HEK293 (cell line): ENCODE measurements around the gene DISC1.

ENCODE experiments used
- CTCF ChIA-PET: fragments of 350-600 bp; formaldehyde crosslinking; extraction: SDS; loops from one replicate; lab custom pipeline; 2021; ENCODE audit warnings: antibody characterized with exemption; lab: Yijun Ruan, JAX
- POLR2A ChIA-PET: fragments of 300-600 bp; formaldehyde crosslinking; extraction: SDS; loops from one replicate; lab custom pipeline; 2020; ENCODE audit warnings: antibody characterized with exemption, inconsistent platforms; lab: Yijun Ruan, JAX
- H3K27ac ChIP-seq: fragments of 200-500 bp; sonication (Bioruptor generic); 2 replicates; pipeline ENCODE4 v1.5.1; 2014; ENCODE audit warnings: low read depth, low read length, control low read depth, inconsistent platforms; ENCODE audit errors: extremely low read depth
- H3K36me3 ChIP-seq, 2 experiments: fragments of 200-500 bp in 1 of 2; sonication (Bioruptor generic) in 1 of 2; 1 replicate in 1 of 2; 2 replicates in 1 of 2; pipeline ENCODE4 v1.5.1; 2014 to 2017; ENCODE audit warnings: inconsistent platforms in 2 of 2, low read length in 2 of 2; ENCODE audit not compliant: control insufficient read depth in 2 of 2, insufficient read depth in 1 of 2
- H3K4me1 ChIP-seq: fragments of 200-500 bp; sonication (Bioruptor generic); 2 replicates; pipeline ENCODE4 v1.5.1; 2014; ENCODE audit warnings: mild to moderate bottlenecking, low read length, inconsistent platforms; ENCODE audit not compliant: control insufficient read depth, insufficient read depth
- H3K4me3 ChIP-seq: 2 replicates; pipeline ENCODE4 v1.5.1; 2011; ENCODE audit warnings: low read depth, mild to moderate bottlenecking, control low read depth, low read length, moderate library complexity
- H3K9me3 ChIP-seq: fragments of 200-500 bp; sonication (Bioruptor generic); 2 replicates; pipeline ENCODE4 v1.5.1; 2014; ENCODE audit warnings: low read depth, low read length, inconsistent platforms; ENCODE audit not compliant: control insufficient read depth, insufficient read depth
- BCL11B ChIP-seq: fragments of 450-650 bp; formaldehyde crosslinking; IDR thresholded peaks from 2 replicates; pipeline ENCODE4 v1.5.1; 2016; ENCODE audit warnings: low read depth, missing biosample characterization, missing genetic modification characterization
- KLF1 ChIP-seq: fragments of 450-650 bp; formaldehyde crosslinking; IDR thresholded peaks from 2 replicates; pipeline ENCODE4 v1.5.1; 2016; ENCODE audit warnings: missing biosample characterization, missing genetic modification characterization
- KLF8 ChIP-seq: fragments of 450-650 bp; formaldehyde crosslinking; IDR thresholded peaks from 2 replicates; pipeline ENCODE4 v1.5.1; 2016; ENCODE audit warnings: missing biosample characterization, missing genetic modification characterization
- PRDM1 ChIP-seq: fragments of 450-650 bp; formaldehyde crosslinking; IDR thresholded peaks from 2 replicates; pipeline ENCODE4; 2016; ENCODE audit warnings: missing biosample characterization, missing genetic modification characterization
- ZBTB1 ChIP-seq: fragments of 450-650 bp; formaldehyde crosslinking; IDR thresholded peaks from 2 replicates; pipeline ENCODE4 v1.5.1; 2016; ENCODE audit warnings: missing biosample characterization, missing genetic modification characterization
- ZNF19 ChIP-seq: fragments of 450-650 bp; formaldehyde crosslinking; IDR thresholded peaks from 2 replicates; pipeline ENCODE4; 2016; ENCODE audit warnings: missing biosample characterization, missing genetic modification characterization, low read depth
- ZNF2 ChIP-seq: fragments of 450-650 bp; formaldehyde crosslinking; IDR thresholded peaks from 2 replicates; pipeline ENCODE4 v1.5.1; 2016; ENCODE audit warnings: missing biosample characterization, missing genetic modification characterization
- ZNF211 ChIP-seq: fragments of 450-650 bp; formaldehyde crosslinking; IDR thresholded peaks from 2 replicates; pipeline ENCODE4 v1.5.1; 2016; ENCODE audit warnings: low read depth, missing biosample characterization, missing genetic modification characterization
- ZNF223 ChIP-seq: fragments of 450-650 bp; formaldehyde crosslinking; IDR thresholded peaks from 2 replicates; pipeline ENCODE4 v1.5.1; 2016; ENCODE audit warnings: missing biosample characterization, missing genetic modification characterization
- ZNF335 ChIP-seq: fragments of 450-650 bp; formaldehyde crosslinking; conservative IDR thresholded peaks from 2 replicates; pipeline ENCODE4 v1.5.1; 2016; ENCODE audit warnings: missing biosample characterization, missing genetic modification characterization
- ZNF433 ChIP-seq: fragments of 450-650 bp; formaldehyde crosslinking; IDR thresholded peaks from 2 replicates; pipeline ENCODE4 v1.5.1; 2016; ENCODE audit warnings: missing biosample characterization, missing genetic modification characterization, low read depth
- ZNF513 ChIP-seq: fragments of 450-650 bp; IDR thresholded peaks from 2 replicates; pipeline ENCODE4 v1.5.1; 2018; ENCODE audit warnings: missing biosample characterization, missing genetic modification characterization
- ZNF558 ChIP-seq: fragments of 450-650 bp; formaldehyde crosslinking; IDR thresholded peaks from 2 replicates; pipeline ENCODE4 v1.5.1; 2016; ENCODE audit warnings: missing biosample characterization, missing genetic modification characterization
- ZNF660 ChIP-seq: fragments of 450-650 bp; IDR thresholded peaks from 2 replicates; pipeline ENCODE4 v1.5.1; 2018; ENCODE audit warnings: missing biosample characterization, mild to moderate bottlenecking, missing genetic modification characterization
- ZNF843 ChIP-seq: fragments of 450-650 bp; formaldehyde crosslinking; IDR thresholded peaks from 2 replicates; pipeline ENCODE4 v1.5.1; 2016; ENCODE audit warnings: missing biosample characterization, missing genetic modification characterization
- ZSCAN16 ChIP-seq: fragments of 450-650 bp; formaldehyde crosslinking; IDR thresholded peaks from 2 replicates; pipeline ENCODE4 v1.5.1; 2016; ENCODE audit warnings: missing biosample characterization, missing genetic modification characterization
- TF ChIP-seq, protein P1 (sequence below): fragments of 450-650 bp; formaldehyde crosslinking; IDR thresholded peaks from 2 replicates; pipeline ENCODE4 v1.5.1; 2016; ENCODE audit warnings: missing biosample characterization, missing genetic modification characterization
- TF ChIP-seq, protein P2 (sequence below): fragments of 450-650 bp; formaldehyde crosslinking; IDR thresholded peaks from 2 replicates; pipeline ENCODE4 v1.5.1; 2016; ENCODE audit warnings: missing biosample characterization, missing genetic modification characterization
- TF ChIP-seq, protein P3 (sequence below): fragments of 450-650 bp; formaldehyde crosslinking; IDR thresholded peaks from 2 replicates; pipeline ENCODE4 v1.5.1; 2017; ENCODE audit warnings: missing biosample characterization, missing genetic modification characterization

The DISC1 gene

DNA sequence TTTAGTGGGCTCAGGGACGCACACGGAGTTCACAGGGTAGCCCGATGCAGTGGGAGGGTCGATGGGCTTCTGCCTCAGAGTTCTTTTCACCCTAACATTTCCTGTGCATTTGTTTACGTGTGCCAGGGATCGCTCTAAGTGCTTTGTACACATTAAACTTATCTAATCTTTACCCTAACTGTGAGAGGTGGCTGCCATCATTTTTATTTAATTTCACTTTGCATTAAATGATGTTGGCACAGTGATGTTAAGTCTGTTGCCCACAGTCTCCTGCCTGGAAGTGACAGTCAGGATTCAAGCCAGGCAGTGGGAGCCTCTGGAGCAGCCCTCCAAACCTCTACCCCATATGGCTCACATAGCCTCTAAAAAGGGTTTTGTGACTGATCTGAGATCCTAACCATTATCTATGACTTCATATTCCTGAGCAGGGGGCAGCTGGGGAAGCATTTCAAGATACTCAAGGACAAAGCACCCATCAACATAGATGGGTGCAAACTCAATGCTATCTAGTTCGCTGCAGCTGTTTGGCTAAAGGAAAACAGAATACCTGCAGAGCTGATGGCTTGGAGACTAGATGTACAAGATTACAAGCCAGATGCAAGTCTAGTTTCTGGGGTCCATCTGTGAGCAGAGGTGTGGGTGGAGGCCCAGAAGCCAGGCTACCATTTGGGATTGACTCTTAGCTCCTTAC, 303.8 kb downstream of the DISC1 start:
- ChIA-PET POLR2A (no interaction called here), CTCF (interaction anchor here (0.6 to 1.6 kb wide), 4 partner anchors 9 to 106 kb away, joined by 3 to 6 read pairs (median 4); no protein-coding TSS in a partner anchor)
- Histone ChIP-seq H3K9me3 (no peaks in the 10 kb centered on the region; the same call in 1 of the 2 replicates), H3K4me3 (no peak overlapping the region), H3K27ac (no peak overlapping the region), H3K36me3 (no peaks in the 10 kb centered on the region), H3K4me1 (peaks cover 27% of the 10 kb centered on the region)
- TF ChIP-seq ZNF335 (tag by site-specific recombination) (no peak), ZNF843 (tag by site-specific recombination) (no peak), PRDM1 (tag by site-specific recombination) (no peak), ZNF223 (tag by site-specific recombination) (no peak), ZSCAN16 (tag by site-specific recombination) (no peak), KLF1 (tag by site-specific recombination) (no peak), ZNF660 (tag by site-specific recombination) (no peak), ZNF19 (tag by site-specific recombination) (no peak), KLF8 (tag by site-specific recombination) (no peak)
- TF ChIP-seq, protein P1, sequence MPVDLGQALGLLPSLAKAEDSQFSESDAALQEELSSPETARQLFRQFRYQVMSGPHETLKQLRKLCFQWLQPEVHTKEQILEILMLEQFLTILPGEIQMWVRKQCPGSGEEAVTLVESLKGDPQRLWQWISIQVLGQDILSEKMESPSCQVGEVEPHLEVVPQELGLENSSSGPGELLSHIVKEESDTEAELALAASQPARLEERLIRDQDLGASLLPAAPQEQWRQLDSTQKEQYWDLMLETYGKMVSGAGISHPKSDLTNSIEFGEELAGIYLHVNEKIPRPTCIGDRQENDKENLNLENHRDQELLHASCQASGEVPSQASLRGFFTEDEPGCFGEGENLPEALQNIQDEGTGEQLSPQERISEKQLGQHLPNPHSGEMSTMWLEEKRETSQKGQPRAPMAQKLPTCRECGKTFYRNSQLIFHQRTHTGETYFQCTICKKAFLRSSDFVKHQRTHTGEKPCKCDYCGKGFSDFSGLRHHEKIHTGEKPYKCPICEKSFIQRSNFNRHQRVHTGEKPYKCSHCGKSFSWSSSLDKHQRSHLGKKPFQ, result no peak
- TF ChIP-seq, protein P2, sequence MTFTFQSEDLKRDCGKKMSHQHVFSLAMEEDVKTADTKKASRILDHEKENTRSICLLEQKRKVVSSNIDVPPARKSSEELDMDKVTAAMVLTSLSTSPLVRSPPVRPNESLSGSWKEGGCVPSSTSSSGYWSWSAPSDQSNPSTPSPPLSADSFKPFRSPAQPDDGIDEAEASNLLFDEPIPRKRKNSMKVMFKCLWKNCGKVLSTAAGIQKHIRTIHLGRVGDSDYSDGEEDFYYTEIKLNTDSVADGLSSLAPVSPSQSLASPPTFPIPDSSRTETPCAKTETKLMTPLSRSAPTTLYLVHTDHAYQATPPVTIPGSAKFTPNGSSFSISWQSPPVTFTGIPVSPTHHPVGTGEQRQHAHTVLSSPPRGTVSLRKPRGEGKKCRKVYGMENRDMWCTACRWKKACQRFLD (tag by site-specific recombination), result no peak

GRCh38 chr1:231931146-231931545, 304.6 kb downstream of the DISC1 start:
- CTCF ChIA-PET, result interaction anchor here (0.6 to 1.8 kb wide), 14 partner anchors 10 to 496 kb away, joined by 3 to 12 read pairs (median 4); no protein-coding TSS in a partner anchor
- H3K4me3 ChIP-seq, result no peak overlapping the region
- H3K36me3 ChIP-seq, result no peaks in the 10 kb centered on the region
- no peaks in the 10 kb centered on the region; the same call in 1 of the 2 replicates for H3K9me3 ChIP-seq
- POLR2A ChIA-PET, result interaction anchor here (1.3 kb wide), 1 partner anchor 11 kb away, joined by 3 read pairs; no protein-coding TSS in a partner anchor
- H3K4me1 ChIP-seq, result peaks cover 32% of the 10 kb centered on the region
- no peak for TF ChIP-seq ZNF2
- TF ChIP-seq ZNF513, result no peak
- no peak for TF ChIP-seq BCL11B (tag by site-specific recombination)
- no peak for TF ChIP-seq ZBTB1 (tag by site-specific recombination)
- no peak for TF ChIP-seq ZNF211 (tag by site-specific recombination)
- TF ChIP-seq ZNF558 (tag by site-specific recombination), result no peak
- TF ChIP-seq, protein P3, sequence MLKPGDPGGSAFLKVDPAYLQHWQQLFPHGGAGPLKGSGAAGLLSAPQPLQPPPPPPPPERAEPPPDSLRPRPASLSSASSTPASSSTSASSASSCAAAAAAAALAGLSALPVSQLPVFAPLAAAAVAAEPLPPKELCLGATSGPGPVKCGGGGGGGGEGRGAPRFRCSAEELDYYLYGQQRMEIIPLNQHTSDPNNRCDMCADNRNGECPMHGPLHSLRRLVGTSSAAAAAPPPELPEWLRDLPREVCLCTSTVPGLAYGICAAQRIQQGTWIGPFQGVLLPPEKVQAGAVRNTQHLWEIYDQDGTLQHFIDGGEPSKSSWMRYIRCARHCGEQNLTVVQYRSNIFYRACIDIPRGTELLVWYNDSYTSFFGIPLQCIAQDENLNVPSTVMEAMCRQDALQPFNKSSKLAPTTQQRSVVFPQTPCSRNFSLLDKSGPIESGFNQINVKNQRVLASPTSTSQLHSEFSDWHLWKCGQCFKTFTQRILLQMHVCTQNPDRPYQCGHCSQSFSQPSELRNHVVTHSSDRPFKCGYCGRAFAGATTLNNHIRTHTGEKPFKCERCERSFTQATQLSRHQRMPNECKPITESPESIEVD, result no peak
- no peak for TF ChIP-seq ZNF433 (tag by site-specific recombination)
- no peak overlapping the region for H3K27ac ChIP-seq
